GM12892 (cell line): ENCODE data around the gene NATD1.

Experiments used
- POLR2A ChIP-seq: IDR thresholded peaks from 2 replicates; pipeline ENCODE4 v1.6.1; 2011; ENCODE audit warnings: low read depth, low read length, control low read depth
- POLR2AphosphoS5 ChIP-seq: IDR thresholded peaks from 2 replicates; pipeline ENCODE4 v1.6.1; 2011; ENCODE audit warnings: low read depth, low read length, control low read depth
- TAF1 ChIP-seq: IDR thresholded peaks from 2 replicates; pipeline ENCODE4 v1.6.1; 2011; ENCODE audit warnings: low read depth, mild to moderate bottlenecking, control low read depth, low read length, borderline replicate concordance

DNA sequence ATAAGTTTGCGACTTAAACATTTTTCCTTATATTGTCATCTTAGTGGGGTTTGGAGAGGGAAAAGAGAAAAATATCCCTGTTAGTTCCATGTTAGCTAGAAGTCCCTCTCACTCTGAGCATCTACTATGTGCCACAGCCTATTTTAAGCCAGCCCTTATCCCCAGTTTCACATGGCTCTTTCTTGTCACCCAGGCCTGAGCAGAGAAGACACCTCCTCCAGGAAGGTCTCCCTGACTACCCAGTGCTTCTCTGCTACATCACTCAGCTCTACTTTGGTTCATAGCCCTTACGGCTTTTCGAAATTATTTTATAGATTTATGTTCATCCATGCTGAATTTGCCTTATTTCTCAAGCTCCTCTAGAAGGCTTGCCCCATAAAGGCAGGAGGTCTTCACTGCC lies 24.1 kb upstream of the NATD1 start:
- no peak for TF ChIP-seq POLR2A
- TF ChIP-seq POLR2AphosphoS5, result no peak
- no peak for TF ChIP-seq TAF1
